Breast epithelium (tissue), 4 donors: ENCODE data around the gene CAB39. TPM values are rescaled to one million over a fixed set of nuclear protein-coding genes. Genes with fewer than 3 reads are reported as not detected.
"Not testable (repeated sequence)": the region's sequence is repeated elsewhere in the genome, so short reads cannot be mapped to it uniquely, and the experiment has no call there.

ENCODE experiments used
- DNase-seq, 2 donors: peaks; one replicate each; pipeline ENCODE4 v3.0.0-alpha.2; 2019; ENCODE audit warnings: low spot score in 2 of 2
- H3K27ac ChIP-seq, 2 donors: fragments of 200-600 bp; sonication (generic) in 1 of 2; one replicate each; pipeline ENCODE4 v1.5.1; 2016 to 2019; ENCODE audit warnings: mild to moderate bottlenecking in 1 of 2
- H3K27me3 ChIP-seq, 2 donors: fragments of 200-600 bp; sonication (generic) in 1 of 2; one replicate each; pipeline versions ENCODE4 v1.5.1 to v1.6.0; 2017 to 2019; ENCODE audit warnings: control low read depth in 1 of 2, mild to moderate bottlenecking in 1 of 2
- H3K36me3 ChIP-seq: fragments of 200-600 bp; one replicate; pipeline ENCODE4 v1.5.1; 2019
- H3K4me1 ChIP-seq, 2 donors: fragments of 200-600 bp; sonication (generic); one replicate each; pipeline ENCODE4 v1.5.1; 2016 to 2019; ENCODE audit warnings: control low read depth in 1 of 2
- H3K4me3 ChIP-seq, 3 donors: fragments of 200-600 bp; sonication (generic); 1 replicate in 2 of 3; 2 replicates in 1 of 3; pipeline ENCODE4 v1.5.1; 2016 to 2019; ENCODE audit warnings: mild to moderate bottlenecking in 3 of 3, moderate library complexity in 2 of 3
- H3K9me3 ChIP-seq, 2 donors: fragments of 200-600 bp; sonication (generic) in 1 of 2; one replicate each; pipeline ENCODE4 v1.5.1; 2016 to 2019; ENCODE audit warnings: control low read depth in 1 of 2
- CTCF ChIP-seq, 3 donors: fragments of 450-650 bp; IDR thresholded peaks; one replicate each; pipeline ENCODE4 v1.5.1; 2016 to 2017; ENCODE audit warnings: antibody characterized with exemption in 3 of 3, mild to moderate bottlenecking in 3 of 3, moderate library complexity in 3 of 3
- POLR2A ChIP-seq: fragments of 450-650 bp; IDR thresholded peaks from one replicate; pipeline ENCODE4 v1.6.1; 2016; ENCODE audit warnings: antibody characterized with exemption, mild to moderate bottlenecking, moderate library complexity
- POLR2AphosphoS5 ChIP-seq, 3 donors: sonication (generic); formaldehyde crosslinking; IDR thresholded peaks; one replicate each; pipeline ENCODE4 v1.6.1; 2017; ENCODE audit warnings: antibody characterized with exemption in 3 of 3
- intact Hi-C: fragments of 100-400 bp; cut with DNase I; formaldehyde crosslinking; loops from one replicate; pipeline ENCODE4 v1.15.1; 2023; ENCODE audit warnings: low total_unique reads
- total RNA-seq, 3 donors: library from RNA; depleted of rRNA; stranded (reverse); fragments of >200 nt; gene quantifications; one replicate each; pipeline ENCODE4 v1.1.0, GENCODE V29; 2016

CAB39 gene
- total RNA-seq, 3 donors from 2014 or later = 79.0 to 85.9 (median 83.4) TPM

DNA sequence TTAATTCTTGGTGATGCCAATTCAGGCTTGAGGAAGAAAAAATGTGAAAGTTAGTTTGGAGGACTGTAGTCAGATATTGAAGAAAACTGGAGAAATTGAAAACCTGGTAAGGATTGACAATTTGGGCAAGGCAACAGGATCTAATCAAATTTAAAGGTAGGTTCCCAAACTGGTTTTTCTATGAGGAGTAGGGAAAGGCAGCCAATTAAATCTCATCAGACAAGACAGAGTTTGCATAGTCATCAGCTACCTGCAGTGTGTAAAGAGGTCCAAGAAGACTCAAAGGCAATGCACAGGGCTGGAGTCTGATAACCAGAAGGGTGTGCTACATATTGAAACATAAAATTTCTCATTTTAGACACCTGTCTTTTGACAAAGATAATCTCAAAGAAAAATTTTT, 16.0 kb upstream of the CAB39 start:
- Histone ChIP-seq H3K4me1 (no peaks in the 10 kb centered on the region), H3K27ac (no peak overlapping the region), H3K27me3 (no peaks in the 10 kb centered on the region), H3K4me3 (no peak overlapping the region), H3K9me3 (no peaks in the 10 kb centered on the region), H3K36me3 (no peaks in the 10 kb centered on the region)
- no peak for DNase-seq
- TF ChIP-seq POLR2A (no peak), CTCF (IDR thresholded peaks at IDR 0.05) (no peak), POLR2AphosphoS5 (IDR thresholded peaks at IDR 0.05) (no peak)
- intact Hi-C loops = no loop called here

DNA sequence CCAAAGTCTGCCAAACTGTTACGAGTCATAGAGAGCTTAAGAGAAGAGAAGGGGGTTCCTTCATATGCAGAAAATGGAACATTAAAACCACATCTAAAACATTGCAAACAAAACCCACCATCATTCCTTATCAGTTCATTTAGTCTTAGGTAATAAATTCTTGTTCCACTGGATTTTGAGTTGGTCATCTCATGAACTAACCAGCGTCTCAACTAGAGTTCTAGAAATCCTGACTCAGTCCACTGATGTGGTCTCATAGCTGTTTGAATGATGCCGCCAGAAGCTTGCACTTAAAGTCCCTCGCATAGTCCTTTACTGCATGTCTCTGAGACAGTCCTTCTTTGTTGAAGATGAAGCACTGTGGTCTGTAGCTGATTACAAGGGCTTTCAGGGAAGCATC, 15.0 kb upstream of the CAB39 start:
- no peaks in the 10 kb centered on the region for H3K36me3 ChIP-seq
- intact Hi-C loops = no loop called here
- no peak for TF ChIP-seq POLR2A
- no peak for TF ChIP-seq POLR2AphosphoS5 (IDR thresholded peaks at IDR 0.05)
- no peak for TF ChIP-seq CTCF (IDR thresholded peaks at IDR 0.05)
- H3K9me3 ChIP-seq = no peaks in the 10 kb centered on the region
- no peak for DNase-seq
- no peak overlapping the region for H3K27ac ChIP-seq
- H3K4me3 ChIP-seq = no peak overlapping the region
- H3K4me1 ChIP-seq = no peaks in the 10 kb centered on the region
- no peaks in the 10 kb centered on the region for H3K27me3 ChIP-seq

DNA sequence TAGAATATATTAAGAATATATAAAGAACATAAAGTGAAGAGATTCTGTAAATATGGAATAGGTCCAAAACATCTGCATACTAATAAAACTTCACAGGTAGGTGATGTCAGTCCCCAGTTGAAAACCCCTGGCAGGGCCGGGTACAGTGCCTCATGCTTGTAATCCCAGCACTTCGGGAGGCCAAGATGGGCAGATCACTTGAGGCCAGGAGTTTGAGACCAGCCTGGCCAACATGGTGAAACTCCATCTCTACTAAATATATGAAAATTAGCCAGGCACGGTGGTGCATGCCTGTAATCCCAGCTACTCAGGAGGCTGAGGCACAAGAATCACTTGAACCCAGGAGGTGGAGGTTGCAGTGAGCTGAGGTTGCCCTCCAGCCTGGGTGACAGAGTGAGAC, 13.9 kb upstream of the CAB39 start:
- H3K27ac ChIP-seq, H3K4me1 ChIP-seq, H3K27me3 ChIP-seq, DNase-seq, H3K9me3 ChIP-seq, H3K36me3 ChIP-seq, H3K4me3 ChIP-seq, intact Hi-C loops: not testable (repeated sequence)

GRCh38 chr2:230700447-230700846, 12.2 kb upstream of the CAB39 start:
- Histone ChIP-seq H3K4me1 (no peaks in the 10 kb centered on the region), H3K27ac (peak overlapping the region; percentile 5 to 52)
- intact Hi-C loops = no loop called here

DNA sequence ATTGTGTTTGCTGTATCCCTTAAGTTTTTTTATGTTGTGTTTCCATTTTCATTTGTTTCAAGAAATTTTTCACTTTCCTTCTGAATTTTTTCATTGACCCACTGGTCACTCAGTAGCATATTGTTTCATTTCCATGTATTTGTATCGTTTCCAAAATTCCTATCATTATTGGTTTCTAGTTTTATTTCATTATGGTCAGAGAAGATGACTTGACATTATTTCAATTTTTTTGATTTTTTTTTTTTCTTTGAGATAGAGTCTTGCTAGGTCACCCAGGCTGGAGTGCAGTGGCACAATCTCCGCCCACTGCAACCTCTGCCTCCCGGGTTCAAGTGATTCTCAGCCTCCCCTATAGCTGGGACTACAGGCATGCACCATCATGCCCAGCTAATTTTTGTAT, 11.3 kb upstream of the CAB39 start:
- Histone ChIP-seq H3K27me3 (no peaks in the 10 kb centered on the region), H3K4me1 (no peaks in the 10 kb centered on the region), H3K36me3 (no peaks in the 10 kb centered on the region), H3K27ac (no peak overlapping the region), H3K9me3 (no peaks in the 10 kb centered on the region), H3K4me3 (no peak overlapping the region)
- TF ChIP-seq POLR2AphosphoS5 (IDR thresholded peaks at IDR 0.05) (no peak), POLR2A (no peak), CTCF (IDR thresholded peaks at IDR 0.05) (no peak)
- DNase-seq = no peak
- intact Hi-C loops = no loop called here

More at GRCh38 chr2:230700447-230700846, 12.2 kb upstream of the CAB39 start:
- H3K36me3 ChIP-seq = no peaks in the 10 kb centered on the region
- H3K9me3 ChIP-seq = no peaks in the 10 kb centered on the region
- no peak for DNase-seq
- no peak overlapping the region for H3K4me3 ChIP-seq
- no peaks in the 10 kb centered on the region for H3K27me3 ChIP-seq
- no peak for TF ChIP-seq CTCF (IDR thresholded peaks at IDR 0.05)
- TF ChIP-seq POLR2AphosphoS5 (IDR thresholded peaks at IDR 0.05) = no peak
- TF ChIP-seq POLR2A = no peak

DNA sequence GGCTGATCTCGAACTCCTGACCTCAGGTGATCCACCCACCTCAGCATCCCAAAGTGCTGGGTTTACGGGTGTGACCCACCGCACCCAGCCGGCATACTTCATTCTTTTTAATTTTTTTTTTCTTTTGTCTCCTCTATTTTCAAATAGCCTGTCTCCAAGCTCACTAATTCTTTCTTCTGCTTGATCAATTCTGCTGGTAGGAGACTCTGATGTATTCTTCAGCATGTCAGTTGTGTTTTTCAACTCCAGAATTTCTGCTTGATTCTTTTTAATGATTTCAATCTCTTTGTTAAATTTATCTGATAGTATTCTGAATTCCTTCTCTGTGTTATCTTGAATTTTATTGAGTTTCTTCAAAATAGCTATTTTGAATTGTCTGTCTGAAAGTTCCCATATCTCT, 10.2 kb upstream of the CAB39 start:
- H3K27me3 ChIP-seq, H3K4me3 ChIP-seq, H3K27ac ChIP-seq, H3K36me3 ChIP-seq, intact Hi-C loops, H3K9me3 ChIP-seq, H3K4me1 ChIP-seq, DNase-seq: not testable (repeated sequence)
